Peyer's patch (tissue), 4 donors: ENCODE results near the gene PGBD2. TPM values are rescaled to one million over a fixed set of nuclear protein-coding genes. Genes with fewer than 3 reads are reported as not detected.
"Not testable (repeated sequence)": the region's sequence is repeated elsewhere in the genome, so short reads cannot be mapped to it uniquely, and the experiment has no call there.

ENCODE experiments used
- DNase-seq, 3 donors: peaks; one replicate each; pipeline ENCODE4 v3.0.0-alpha.2; 2017 to 2019
- H3K27ac ChIP-seq, 4 donors: fragments of 200-600 bp; sonication (generic); one replicate each; pipeline ENCODE4 v1.5.1; 2016 to 2019
- H3K27me3 ChIP-seq, 2 donors: fragments of 200-600 bp; sonication (generic); one replicate each; pipeline ENCODE4 v1.5.1; 2019
- H3K36me3 ChIP-seq, 3 donors: fragments of 200-600 bp; sonication (generic); one replicate each; pipeline ENCODE4 v1.5.1; 2016 to 2019
- H3K4me1 ChIP-seq, 4 donors: fragments of 200-600 bp; sonication (generic); one replicate each; pipeline ENCODE4 v1.5.1; 2016 to 2019
- H3K4me3 ChIP-seq, 4 donors: fragments of 200-600 bp; sonication (generic); 1 replicate in 3 of 4; 2 replicates in 1 of 4; pipeline ENCODE4 v1.5.1; 2016 to 2019; ENCODE audit warnings: mild to moderate bottlenecking in 1 of 4
- H3K9me3 ChIP-seq, 4 donors: fragments of 200-600 bp; sonication (generic); one replicate each; pipeline ENCODE4 v1.5.1; 2016 to 2019; ENCODE audit warnings: mild to moderate bottlenecking in 1 of 4
- POLR2A ChIP-seq, 2 donors: fragments of 450-650 bp; IDR thresholded peaks; one replicate each; pipeline ENCODE4 v1.5.1; 2017; ENCODE audit warnings: antibody characterized with exemption in 2 of 2, mild to moderate bottlenecking in 2 of 2, moderate library complexity in 2 of 2
- total RNA-seq, 4 donors: library from RNA; depleted of rRNA; stranded (reverse); fragments of >200 nt; gene quantifications; one replicate each; pipeline ENCODE4 v1.1.0, GENCODE V29; 2016
- TF ChIP-seq, protein P1 (sequence below), 6 experiments: fragments of 450-650 bp in 4 of 6; fragments of 200-600 bp in 2 of 6; sonication (generic) in 1 of 6; IDR thresholded peaks; one replicate each; pipeline ENCODE4 v1.5.1; 2017 to 2019; ENCODE audit warnings: antibody characterized with exemption in 6 of 6, mild to moderate bottlenecking in 3 of 6, moderate library complexity in 1 of 6

PGBD2 gene
- total RNA-seq, 4 donors from 2014 or later = 9.9 to 17.2 (median 14.4) TPM

DNA sequence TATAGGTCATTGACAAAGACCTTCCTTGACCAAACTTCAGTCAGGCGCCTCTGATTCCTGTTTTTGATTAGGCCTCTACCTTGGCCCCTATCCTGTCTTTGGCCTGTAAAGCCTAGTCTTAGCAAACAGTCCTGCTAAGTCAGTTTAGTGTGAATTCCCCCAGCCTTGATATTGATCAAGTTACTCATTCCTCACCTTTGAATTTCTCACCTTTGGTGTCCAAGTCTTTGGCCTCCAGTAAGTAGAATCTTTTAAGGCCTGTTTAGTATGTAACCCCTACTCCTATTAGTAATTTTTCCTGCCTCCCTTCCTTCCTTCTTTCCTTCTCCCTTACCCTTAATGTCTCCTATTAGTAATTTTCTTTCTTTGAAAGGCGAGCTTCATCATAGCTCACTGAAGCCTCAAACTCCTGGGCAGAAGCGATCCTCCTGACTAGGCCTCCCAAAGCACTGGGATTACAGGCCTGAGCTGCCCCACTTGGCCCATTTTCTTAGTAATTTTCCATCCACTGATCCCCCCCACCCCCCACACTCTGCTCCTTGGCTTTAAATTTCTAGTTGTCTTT is 34.1 kb upstream of the PGBD2 start:
- Histone ChIP-seq H3K27me3 (no peaks in the 10 kb centered on the region), H3K4me3 (no peak overlapping the region), H3K27ac (no peak overlapping the region), H3K4me1 (no peaks in the 10 kb centered on the region), H3K36me3 (no peaks in the 10 kb centered on the region), H3K9me3 (no peaks in the 10 kb centered on the region)
- DNase-seq = no peak
- TF ChIP-seq POLR2A (IDR thresholded peaks at IDR 0.05) = no peak
- TF ChIP-seq, protein P1, sequence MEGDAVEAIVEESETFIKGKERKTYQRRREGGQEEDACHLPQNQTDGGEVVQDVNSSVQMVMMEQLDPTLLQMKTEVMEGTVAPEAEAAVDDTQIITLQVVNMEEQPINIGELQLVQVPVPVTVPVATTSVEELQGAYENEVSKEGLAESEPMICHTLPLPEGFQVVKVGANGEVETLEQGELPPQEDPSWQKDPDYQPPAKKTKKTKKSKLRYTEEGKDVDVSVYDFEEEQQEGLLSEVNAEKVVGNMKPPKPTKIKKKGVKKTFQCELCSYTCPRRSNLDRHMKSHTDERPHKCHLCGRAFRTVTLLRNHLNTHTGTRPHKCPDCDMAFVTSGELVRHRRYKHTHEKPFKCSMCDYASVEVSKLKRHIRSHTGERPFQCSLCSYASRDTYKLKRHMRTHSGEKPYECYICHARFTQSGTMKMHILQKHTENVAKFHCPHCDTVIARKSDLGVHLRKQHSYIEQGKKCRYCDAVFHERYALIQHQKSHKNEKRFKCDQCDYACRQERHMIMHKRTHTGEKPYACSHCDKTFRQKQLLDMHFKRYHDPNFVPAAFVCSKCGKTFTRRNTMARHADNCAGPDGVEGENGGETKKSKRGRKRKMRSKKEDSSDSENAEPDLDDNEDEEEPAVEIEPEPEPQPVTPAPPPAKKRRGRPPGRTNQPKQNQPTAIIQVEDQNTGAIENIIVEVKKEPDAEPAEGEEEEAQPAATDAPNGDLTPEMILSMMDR (IDR thresholded peaks at IDR 0.05) = no peak

DNA sequence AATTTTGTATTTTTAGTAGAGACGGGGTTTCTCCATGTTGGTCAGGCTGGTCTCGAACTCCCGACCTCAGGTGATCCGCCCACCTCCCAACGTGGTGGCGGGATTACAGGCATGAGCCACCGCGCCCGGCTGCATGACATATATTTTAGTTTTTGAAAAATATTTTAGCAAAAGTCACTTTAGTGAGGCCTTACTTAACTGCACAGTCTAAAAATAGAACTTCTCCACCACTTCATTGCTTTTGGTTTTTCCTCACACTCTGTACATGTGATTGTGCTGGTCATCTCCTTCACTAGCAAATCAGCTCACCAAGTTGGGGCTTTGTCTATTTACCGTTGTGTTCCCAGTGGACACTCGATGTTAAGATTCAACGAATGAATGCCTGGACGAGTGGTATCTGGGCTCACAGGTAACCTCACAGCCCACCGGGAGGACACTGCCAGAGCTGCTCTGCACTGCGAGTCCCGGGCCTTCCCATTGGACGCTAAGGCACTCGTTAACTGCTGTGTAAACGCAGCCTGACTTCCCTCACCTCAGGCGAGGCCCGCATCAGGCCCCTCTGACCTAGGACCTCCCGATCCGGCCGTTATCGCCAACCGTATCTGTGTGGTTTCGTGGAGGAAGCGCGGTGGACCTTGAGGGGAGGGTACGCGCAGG is 33.2 kb upstream of the PGBD2 start:
- peak overlapping the region; percentile 54 to 72 (median 64) for H3K4me3 ChIP-seq
- no peaks in the 10 kb centered on the region for H3K9me3 ChIP-seq
- H3K27me3 ChIP-seq = no peaks in the 10 kb centered on the region
- H3K36me3 ChIP-seq = no peaks in the 10 kb centered on the region
- H3K27ac ChIP-seq = peak overlapping the region; percentile 90 to 95 (median 95)
- TF ChIP-seq POLR2A (IDR thresholded peaks at IDR 0.05) = no peak
- TF ChIP-seq, protein P1 (IDR thresholded peaks at IDR 0.05) = no peak
- H3K4me1 ChIP-seq = no peaks in the 10 kb centered on the region
- peak; percentile 51 to 79 (median 73) for DNase-seq

DNA sequence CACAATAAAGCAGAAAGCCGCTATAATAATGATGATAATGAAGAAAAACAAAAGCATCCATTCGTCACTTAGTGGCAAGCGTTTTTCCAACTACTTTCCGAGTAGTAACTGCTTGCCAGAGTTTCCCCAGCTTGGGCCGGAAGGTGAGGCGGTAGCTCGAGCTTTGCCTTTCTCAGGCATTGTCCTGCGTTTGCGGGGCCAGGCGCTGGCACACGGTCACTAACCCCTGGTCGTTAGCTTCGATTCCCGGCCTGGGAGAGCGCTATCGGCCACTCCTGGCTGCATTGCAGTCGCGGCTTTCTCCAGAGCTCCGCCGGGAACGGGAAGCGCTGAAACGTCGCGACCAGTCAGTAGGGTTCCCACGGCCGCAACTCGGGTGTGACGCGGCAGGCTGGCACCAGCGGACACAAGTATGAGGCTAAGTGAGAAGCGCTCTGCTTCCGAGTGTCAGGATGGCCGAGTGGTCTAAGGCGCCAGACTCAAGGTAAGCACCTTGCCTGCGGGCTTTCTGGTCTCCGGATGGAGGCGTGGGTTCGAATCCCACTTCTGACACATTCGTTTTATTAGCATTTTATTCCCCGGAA is 32.5 kb upstream of the PGBD2 start:
- H3K4me1 ChIP-seq = no peaks in the 10 kb centered on the region
- H3K27ac ChIP-seq = peak overlapping the region; percentile 90 to 95 (median 95)
- no peaks in the 10 kb centered on the region for H3K9me3 ChIP-seq
- TF ChIP-seq, protein P1 (IDR thresholded peaks at IDR 0.05) = no peak
- TF ChIP-seq POLR2A (IDR thresholded peaks at IDR 0.05) = peak; percentile 27 to 36
- peak overlapping the region; percentile 54 to 72 (median 64) for H3K4me3 ChIP-seq
- H3K36me3 ChIP-seq = no peaks in the 10 kb centered on the region
- H3K27me3 ChIP-seq = no peaks in the 10 kb centered on the region
- peak; percentile 92 to 98 (median 97) for DNase-seq

DNA sequence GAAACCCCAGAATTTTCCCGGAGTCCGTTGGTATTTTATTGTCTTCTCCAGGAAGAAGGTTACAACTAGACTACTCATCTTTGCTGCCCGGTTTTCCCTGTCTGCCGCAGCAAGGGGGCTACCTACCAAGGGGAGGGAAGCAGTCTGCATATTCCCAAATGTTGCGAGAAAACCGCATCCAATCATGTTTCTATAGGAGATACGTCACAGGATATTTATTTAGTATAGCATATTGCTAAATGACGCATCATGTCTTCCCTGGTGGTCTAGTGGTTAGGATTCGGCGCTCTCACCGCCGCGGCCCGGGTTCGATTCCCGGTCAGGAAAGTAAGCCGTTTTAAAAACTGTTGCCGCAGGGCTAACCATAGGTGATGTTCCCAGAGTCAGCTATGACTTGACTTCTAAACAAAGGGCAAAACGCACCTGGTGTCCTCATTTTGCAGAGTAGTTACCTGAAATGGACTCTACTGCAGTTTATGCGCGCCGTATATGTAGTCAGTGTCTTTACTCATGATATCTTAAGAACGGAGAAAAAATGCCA is 32.0 kb upstream of the PGBD2 start:
- no peaks in the 10 kb centered on the region for H3K27me3 ChIP-seq
- TF ChIP-seq POLR2A (IDR thresholded peaks at IDR 0.05) = peak in 1 of 2 donors; percentile 2
- TF ChIP-seq, protein P1 (IDR thresholded peaks at IDR 0.05) = peak in 1 of 6 experiments; percentile 16
- H3K4me3 ChIP-seq = peak overlapping the region; percentile 54 to 72 (median 64)
- H3K9me3 ChIP-seq = no peaks in the 10 kb centered on the region
- no peaks in the 10 kb centered on the region for H3K4me1 ChIP-seq
- peak overlapping the region; percentile 90 to 95 (median 95) for H3K27ac ChIP-seq
- peak; percentile 62 to 90 (median 86) for DNase-seq
- H3K36me3 ChIP-seq = no peaks in the 10 kb centered on the region

DNA sequence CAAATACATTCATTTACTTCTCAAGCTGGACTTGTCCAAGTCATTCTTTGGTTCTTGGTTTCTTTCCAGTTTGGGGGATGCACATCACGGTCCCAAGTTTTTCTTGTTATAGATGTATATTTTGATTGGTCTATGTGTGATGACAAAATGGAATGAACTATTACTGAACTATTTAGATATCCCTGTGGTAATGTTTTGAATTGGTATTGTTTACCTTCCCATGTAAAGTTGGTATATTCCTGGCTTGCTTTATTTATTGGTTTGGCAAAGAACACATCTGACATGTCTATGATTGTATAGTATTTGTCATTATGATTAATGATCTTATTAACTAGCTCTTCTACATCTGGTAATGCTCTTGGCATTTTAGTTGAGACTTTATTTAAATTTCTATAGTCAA is 24.8 kb upstream of the PGBD2 start:
- Histone ChIP-seq H3K4me3 (no peak overlapping the region), H3K27ac (no peak overlapping the region), H3K9me3 (no peaks in the 10 kb centered on the region), H3K4me1 (no peaks in the 10 kb centered on the region), H3K27me3 (no peaks in the 10 kb centered on the region), H3K36me3 (no peaks in the 10 kb centered on the region)
- no peak for DNase-seq
- no peak for TF ChIP-seq POLR2A (IDR thresholded peaks at IDR 0.05)
- TF ChIP-seq, protein P1 (IDR thresholded peaks at IDR 0.05) = no peak

DNA sequence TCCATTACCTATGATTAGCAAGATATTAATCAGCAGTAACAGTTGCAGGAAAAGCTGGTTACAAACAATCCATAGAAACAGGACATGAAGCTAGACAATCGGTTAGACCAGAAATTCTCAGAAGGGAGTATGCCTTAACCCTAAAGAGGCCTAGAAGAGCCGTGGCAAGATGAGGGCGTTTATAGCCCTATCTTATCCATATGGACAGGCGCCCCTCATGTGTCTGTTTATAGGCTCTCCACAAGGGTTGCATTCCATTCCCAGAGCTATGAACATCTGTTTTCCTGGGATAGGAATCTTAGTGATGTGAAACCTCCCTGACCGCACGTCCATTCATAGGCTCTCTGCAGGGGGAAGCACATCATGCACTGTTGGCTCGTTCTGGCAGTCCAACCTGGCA is 23.6 kb upstream of the PGBD2 start:
- not testable (repeated sequence) for H3K4me1 ChIP-seq, H3K36me3 ChIP-seq, H3K9me3 ChIP-seq, H3K27ac ChIP-seq, DNase-seq, H3K4me3 ChIP-seq, H3K27me3 ChIP-seq
